Measurements from ENCODE around the gene AIM2.

The AIM2 gene

GRCh38 chr1:159025043-159025442 is 51.5 kb downstream of the AIM2 start:
- DNase-seq (ENCODE audit: low spot score) = no peak
- TF ChIP-seq CTCF (IDR thresholded peaks at IDR 0.05; ENCODE audit: extremely low read depth, insufficient read depth, missing control alignments) = no peak
- in situ Hi-C loops (cut with MboI; ENCODE audit: low pct_unique_long_range_greater_than_20kb, low sequenced_read_pairs, unreplicated experiment) = no loop called here

DNA sequence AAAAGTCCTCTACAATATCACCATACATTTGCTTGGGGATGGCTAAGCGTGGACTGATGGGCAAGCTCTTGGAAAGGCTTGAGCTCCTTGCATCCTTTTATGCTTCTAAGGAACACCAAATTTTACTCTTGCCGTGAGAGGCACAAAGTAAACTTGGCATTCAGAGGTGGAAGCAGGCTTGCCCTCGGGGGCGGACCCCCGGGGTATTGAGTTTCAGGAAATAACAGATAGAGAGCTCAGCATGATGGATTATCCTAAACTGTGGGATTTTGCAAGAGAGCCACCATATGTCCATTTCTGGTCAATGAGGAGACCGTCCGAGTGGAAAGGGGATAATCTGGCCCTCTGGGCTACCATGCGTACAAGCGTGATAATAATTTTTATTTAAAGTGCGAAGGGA is 52.8 kb downstream of the AIM2 start:
- DNase-seq (ENCODE audit: low spot score) = no peak
- no peak for TF ChIP-seq CTCF (IDR thresholded peaks at IDR 0.05; ENCODE audit: extremely low read depth, insufficient read depth, missing control alignments)
- in situ Hi-C loops (cut with MboI; ENCODE audit: low pct_unique_long_range_greater_than_20kb, low sequenced_read_pairs, unreplicated experiment) = loop anchor here (25.0 kb wide), 1 partner anchor 836 kb away; the partner anchor contains the start of gene CD1D

- TF ChIP-seq CTCF (IDR thresholded peaks at IDR 0.05; ENCODE audit: extremely low read depth, insufficient read depth, missing control alignments) = no peak
- in situ Hi-C loops (cut with MboI; ENCODE audit: low pct_unique_long_range_greater_than_20kb, low sequenced_read_pairs, unreplicated experiment) = loop anchor here (10.0 to 25.0 kb wide), 2 partner anchors 49 to 828 kb away; partner anchors contain the start of gene CD1D
- DNase-seq (ENCODE audit: low spot score) = peak; percentile 38
These were observed 61.1 kb downstream of the AIM2 start for GRCh38 chr1:159015440-159015909.

DNA sequence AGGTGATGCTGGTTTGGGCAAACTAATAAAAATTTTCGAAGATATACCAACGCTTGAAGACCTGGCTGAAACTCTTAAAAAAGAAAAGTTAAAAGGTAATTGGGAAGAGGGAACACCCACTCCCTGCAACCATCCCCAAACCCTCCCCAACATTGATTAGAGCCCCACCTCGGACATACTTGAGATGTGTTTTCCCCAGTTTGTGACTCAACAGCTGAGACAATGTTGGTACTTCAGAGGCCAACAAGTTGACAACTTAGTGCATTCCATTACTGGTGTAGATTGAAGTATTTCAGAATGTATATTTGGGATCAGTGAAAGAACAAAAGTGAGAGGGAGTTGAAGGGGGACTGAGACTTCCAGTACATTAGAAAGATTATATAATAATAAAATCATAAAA is 61.7 kb downstream of the AIM2 start:
- in situ Hi-C loops (cut with MboI; ENCODE audit: low pct_unique_long_range_greater_than_20kb, low sequenced_read_pairs, unreplicated experiment) = loop anchor here (10.0 to 25.0 kb wide), 2 partner anchors 50 to 828 kb away; partner anchors contain the start of gene CD1D
- DNase-seq (ENCODE audit: low spot score) = no peak
- TF ChIP-seq CTCF (IDR thresholded peaks at IDR 0.05; ENCODE audit: extremely low read depth, insufficient read depth, missing control alignments) = no peak

DNA sequence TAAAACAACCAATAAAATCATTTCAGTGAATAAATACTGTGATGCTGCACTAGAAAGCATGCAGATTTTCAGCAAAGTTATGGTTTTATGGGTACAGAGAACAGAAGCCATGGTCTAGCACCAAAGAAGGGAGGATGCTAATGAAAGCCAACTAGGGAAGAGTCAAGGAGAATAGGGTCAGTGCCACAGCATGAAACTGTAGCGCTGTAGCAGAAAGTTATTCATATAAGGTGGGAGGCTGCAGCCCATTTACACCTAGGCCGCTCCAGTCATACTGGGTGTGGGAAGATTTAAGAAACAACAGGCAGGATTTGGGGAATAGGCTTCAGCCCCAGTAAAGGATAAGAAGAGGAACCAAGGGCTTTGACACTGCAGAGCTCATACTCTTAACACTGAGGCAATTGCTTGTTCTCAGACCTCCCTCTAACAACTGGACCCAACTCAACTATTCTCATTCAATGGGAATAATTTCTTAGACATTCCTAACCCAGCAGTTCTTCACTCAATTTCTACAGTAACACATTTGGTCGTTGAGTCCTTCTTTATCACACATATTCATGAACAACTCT is 62.5 kb downstream of the AIM2 start:
- no peak for DNase-seq (ENCODE audit: low spot score)
- in situ Hi-C loops (cut with MboI; ENCODE audit: low pct_unique_long_range_greater_than_20kb, low sequenced_read_pairs, unreplicated experiment) = loop anchor here (10.0 to 25.0 kb wide), 2 partner anchors 51 to 827 kb away; partner anchors contain the start of gene CD1D

DNA sequence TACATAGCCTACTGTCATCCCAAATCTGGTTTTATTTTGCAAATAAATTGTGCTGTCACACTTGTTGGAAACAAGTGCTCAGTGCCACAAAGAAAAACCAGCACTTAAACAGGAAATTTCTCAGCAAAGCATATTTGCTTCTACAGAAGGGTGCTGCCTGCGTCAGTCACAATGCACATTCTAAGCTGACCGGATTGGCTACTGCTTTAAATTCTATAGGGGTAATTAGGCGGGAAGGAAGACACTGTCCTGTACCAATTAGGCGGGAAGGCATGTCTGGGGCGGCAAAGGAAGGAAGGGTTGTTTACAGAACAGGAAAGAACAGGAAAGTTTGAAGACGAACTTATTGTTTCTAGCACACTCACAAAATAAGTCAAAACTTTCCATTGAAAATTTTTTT is 64.1 kb downstream of the AIM2 start:
- in situ Hi-C loops (cut with MboI; ENCODE audit: low pct_unique_long_range_greater_than_20kb, low sequenced_read_pairs, unreplicated experiment) = loop anchor here (10.0 to 25.0 kb wide), 2 partner anchors 52 to 825 kb away; partner anchors contain the start of gene CD1D
- no peak for DNase-seq (ENCODE audit: low spot score)
- TF ChIP-seq CTCF (IDR thresholded peaks at IDR 0.05; ENCODE audit: extremely low read depth, insufficient read depth, missing control alignments) = no peak

More for the DNA sequence above, 62.5 kb downstream of the AIM2 start:
- no peak for TF ChIP-seq CTCF (IDR thresholded peaks at IDR 0.05; ENCODE audit: extremely low read depth, insufficient read depth, missing control alignments)

All from GM13977 (cell line).